ENCODE measurements around the gene RBMXL3. TPM values are rescaled to one million over a fixed set of nuclear protein-coding genes. Genes with fewer than 3 reads are reported as not detected.
"Not testable (repeated sequence)": the region's sequence is repeated elsewhere in the genome, so short reads cannot be mapped to it uniquely, and the experiment has no call there.

The RBMXL3 gene
- not detected in 2 replicates for total RNA-seq (2014; rRNA removed; shearing (Covaris generic))
- not detected in 2 replicates for polyA plus RNA-seq (2015; cell fraction: cytosol; rRNA removed)
- polyA plus RNA-seq (2015; cell fraction: nucleus; rRNA removed), result not detected in 2 replicates

GRCh38 chrX:115189110-115189509 lies at the start of gene RBMXL3:
Gene RBMXL3, plus strand, starts transcription at chrX:115189410. Its CDS starts 32 bp downstream, at chrX:115189442.
- DNase-seq (ENCODE audit: low read depth), result no peak

GRCh38 chrX:115142057-115142456 lies 47.2 kb upstream of the RBMXL3 start:
- no peak for DNase-seq (ENCODE audit: low read depth)

- DNase-seq (ENCODE audit: low read depth), result peak; percentile 2
Measured at GRCh38 chrX:115147220-115147619, 42.0 kb upstream of the RBMXL3 start.

- DNase-seq (ENCODE audit: low read depth), result no peak
Measured at GRCh38 chrX:115173181-115173580, 16.0 kb upstream of the RBMXL3 start.

- DNase-seq (ENCODE audit: low read depth), result peak; percentile 50
Measured at GRCh38 chrX:115174548-115174947, 14.7 kb upstream of the RBMXL3 start.

GRCh38 chrX:115177932-115178331 lies 11.3 kb upstream of the RBMXL3 start:
- peak; percentile 7 for DNase-seq (ENCODE audit: low read depth)

GRCh38 chrX:115178473-115178872 lies 10.7 kb upstream of the RBMXL3 start:
- DNase-seq (ENCODE audit: low read depth), result no peak

- no peak for DNase-seq (ENCODE audit: low read depth)
Measured at GRCh38 chrX:115183980-115184379, 5.2 kb upstream of the RBMXL3 start.

GRCh38 chrX:115189646-115190635 lies 731 bp downstream of the RBMXL3 start:
- no peak for DNase-seq (ENCODE audit: low read depth)

- DNase-seq (ENCODE audit: low read depth), result no peak
Measured at GRCh38 chrX:115190636-115191489, 1.7 kb downstream of the RBMXL3 start.

GRCh38 chrX:115191490-115192243 lies 2.5 kb downstream of the RBMXL3 start:
- DNase-seq (ENCODE audit: low read depth), result no peak

GRCh38 chrX:115192244-115192700 lies 3.1 kb downstream of the RBMXL3 start:
- no peak for DNase-seq (ENCODE audit: low read depth)

- DNase-seq (ENCODE audit: low read depth), result no peak
Measured at GRCh38 chrX:115204040-115204439, 14.8 kb downstream of the RBMXL3 start.

GRCh38 chrX:115209547-115209946 lies 20.3 kb downstream of the RBMXL3 start:
- DNase-seq (ENCODE audit: low read depth), result not testable (repeated sequence)

GRCh38 chrX:115214151-115214550 lies 24.9 kb downstream of the RBMXL3 start:
- DNase-seq (ENCODE audit: low read depth), result no peak

GRCh38 chrX:115214605-115215004 lies 25.4 kb downstream of the RBMXL3 start:
- no peak for DNase-seq (ENCODE audit: low read depth)

- DNase-seq (ENCODE audit: low read depth), result not testable (repeated sequence)
Measured at GRCh38 chrX:115217346-115217745, 28.1 kb downstream of the RBMXL3 start.

- peak; percentile 48 for DNase-seq (ENCODE audit: low read depth)
Measured at GRCh38 chrX:115226929-115227328, 37.7 kb downstream of the RBMXL3 start.

- DNase-seq (ENCODE audit: low read depth), result peak; percentile 8
Measured at GRCh38 chrX:115229337-115230003, 40.3 kb downstream of the RBMXL3 start.

- DNase-seq (ENCODE audit: low read depth), result peak; percentile 1
Measured at GRCh38 chrX:115232933-115233496, 43.8 kb downstream of the RBMXL3 start.
